ENCODE data around the gene SAC3D1.
A peak's percentile ranks its signal among the peaks of the same experiment; 100 is the strongest.

SAC3D1 gene

GRCh38 chr11:65027213-65028067, 13.6 kb upstream of the SAC3D1 start, which contains the start of gene SNX15:
SNX15 (plus strand) TSS chr11:65027439; CDS start chr11:65027538, 99 bp downstream.
- peak; percentile 99 for DNase-seq

- no peak for DNase-seq
Measured at GRCh38 chr11:65032216-65032615, 8.8 kb upstream of the SAC3D1 start.

DNA sequence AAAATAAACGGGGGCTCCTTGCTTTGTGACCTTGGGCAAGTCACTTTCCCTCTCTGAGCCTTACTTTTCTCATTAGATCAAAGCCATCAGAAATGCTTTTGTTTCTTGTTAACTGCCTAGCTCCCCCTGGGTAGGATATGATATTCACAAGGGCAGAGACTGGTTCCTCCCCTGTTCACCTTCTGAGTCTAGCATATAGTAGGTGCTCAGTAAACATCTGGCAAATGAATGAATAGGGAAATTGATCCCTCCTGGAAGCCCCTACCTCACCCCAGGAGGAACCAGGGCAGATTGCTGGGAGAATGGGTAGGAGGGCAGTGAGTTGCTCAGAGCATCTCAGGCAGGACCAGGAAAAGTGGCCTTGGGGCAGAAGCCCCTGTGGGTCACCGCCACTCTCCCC, 6.6 kb upstream of the SAC3D1 start:
- no peak for DNase-seq

DNA sequence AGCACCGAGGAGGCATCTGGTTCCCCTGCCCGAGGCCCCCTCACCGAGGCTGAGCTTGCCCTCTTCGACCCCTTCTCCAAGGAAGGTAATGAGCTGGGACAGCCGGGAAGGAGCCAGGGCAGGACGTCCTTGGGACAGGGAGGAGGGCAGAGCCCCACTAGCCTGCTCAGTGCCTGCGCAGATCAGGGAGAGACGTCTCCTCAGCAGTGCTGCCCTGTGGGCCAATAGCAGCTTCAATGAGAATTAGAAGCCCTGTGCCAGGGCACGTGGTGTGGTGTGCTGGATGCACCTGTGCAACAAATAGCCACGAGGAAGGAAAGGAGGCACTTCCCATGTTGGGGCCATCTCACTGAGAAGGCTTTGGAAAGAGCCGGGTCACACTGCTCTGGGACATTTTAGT, 5.4 kb upstream of the SAC3D1 start:
- no peak for DNase-seq

DNA sequence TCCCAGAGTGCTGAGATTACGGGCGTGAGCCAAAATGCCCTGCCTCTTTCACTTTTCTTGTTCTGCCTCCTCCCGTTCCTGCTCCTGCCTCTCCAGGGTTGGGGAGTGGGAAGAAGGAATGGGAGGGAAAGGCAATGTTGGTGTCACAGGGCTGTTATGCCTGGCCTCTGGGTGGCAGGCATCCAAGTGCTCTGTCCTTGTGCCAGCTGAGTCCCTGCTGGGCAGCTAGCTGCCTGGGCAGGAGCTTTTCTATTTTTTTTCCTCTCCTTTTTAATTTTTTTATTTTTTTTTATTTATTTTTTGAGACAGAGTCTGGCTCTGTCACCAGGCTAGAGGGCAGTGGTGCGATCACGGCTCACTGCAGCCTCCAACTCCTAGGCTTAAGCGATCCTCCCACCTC, 4.1 kb upstream of the SAC3D1 start:
- DNase-seq, result no peak

GRCh38 chr11:65040520-65040846, 527 bp upstream of the SAC3D1 start:
- no peak for DNase-seq

- DNase-seq, result no peak
Measured at GRCh38 chr11:65042891-65043290, 1.9 kb downstream of the SAC3D1 start.

DNA sequence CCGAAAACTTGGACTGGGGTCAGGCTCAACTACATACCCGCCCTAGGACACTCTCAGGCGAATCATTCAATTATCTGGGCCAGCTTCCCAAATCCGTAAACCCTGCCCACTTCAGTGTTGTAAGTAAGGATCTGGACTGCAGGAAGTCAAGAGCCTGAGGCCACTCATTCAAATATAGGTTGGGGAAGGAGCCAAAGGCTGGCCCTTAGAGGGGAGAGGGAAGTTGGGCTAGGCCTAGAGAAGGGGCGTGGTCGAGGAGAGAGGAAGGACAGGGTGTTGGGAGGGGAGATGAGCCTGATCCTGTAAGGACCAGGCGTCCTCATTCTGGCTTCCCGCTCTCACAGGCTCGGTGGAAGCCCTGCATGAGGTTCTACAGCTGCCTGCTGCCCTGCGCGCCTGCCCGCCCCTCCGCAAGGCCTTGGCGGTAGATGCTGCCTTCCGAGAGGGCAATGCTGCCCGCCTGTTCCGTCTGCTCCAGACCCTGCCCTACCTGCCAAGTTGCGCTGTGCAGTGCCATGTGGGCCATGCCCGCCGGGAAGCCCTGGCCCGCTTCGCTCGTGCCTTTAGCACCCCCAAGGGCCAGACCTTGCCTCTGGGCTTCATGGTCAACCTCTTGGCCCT, 3.0 kb downstream of the SAC3D1 start:
- DNase-seq, result no peak

DNA sequence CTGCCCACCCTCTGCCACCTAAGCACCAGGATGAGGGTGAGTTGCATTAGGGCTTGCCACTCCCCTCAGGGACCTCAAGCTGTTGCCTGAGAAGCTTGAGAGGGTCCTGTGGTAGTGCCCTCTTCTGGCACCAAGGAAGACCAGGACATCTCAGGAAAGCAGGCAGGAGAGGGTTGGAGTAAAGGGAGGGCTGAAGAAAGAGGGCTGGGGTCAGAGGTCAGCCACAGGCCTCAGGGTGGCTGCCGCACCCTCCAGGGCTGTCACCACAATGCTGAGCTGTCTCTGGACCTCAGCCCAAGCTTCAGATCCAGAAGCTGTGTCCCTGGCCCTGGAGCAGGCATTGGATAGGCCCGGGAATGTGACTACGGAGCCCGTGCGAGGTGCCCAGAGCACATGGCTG, 4.1 kb downstream of the SAC3D1 start:
- DNase-seq, result no peak

DNA sequence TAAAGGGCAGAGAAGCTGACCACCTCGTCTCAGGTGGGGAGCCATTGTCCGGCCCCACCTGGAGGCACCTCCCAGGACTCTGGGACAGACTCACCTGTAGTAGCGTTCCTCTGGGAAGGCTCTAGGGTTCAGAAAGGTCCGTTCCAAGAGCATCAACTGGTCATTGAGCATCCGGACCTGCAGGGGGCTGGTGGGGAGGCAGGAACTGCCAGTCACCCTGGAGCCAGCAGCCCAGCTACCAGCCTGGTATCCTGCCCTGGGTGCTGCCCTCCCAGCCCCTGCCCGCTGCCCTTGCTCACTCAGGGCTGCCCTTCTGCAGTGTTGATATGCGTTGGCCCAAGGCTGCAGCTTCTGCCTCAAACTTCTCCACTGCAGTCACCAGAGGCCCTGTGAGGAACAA, 4.7 kb downstream of the SAC3D1 start:
- DNase-seq, result no peak

DNA sequence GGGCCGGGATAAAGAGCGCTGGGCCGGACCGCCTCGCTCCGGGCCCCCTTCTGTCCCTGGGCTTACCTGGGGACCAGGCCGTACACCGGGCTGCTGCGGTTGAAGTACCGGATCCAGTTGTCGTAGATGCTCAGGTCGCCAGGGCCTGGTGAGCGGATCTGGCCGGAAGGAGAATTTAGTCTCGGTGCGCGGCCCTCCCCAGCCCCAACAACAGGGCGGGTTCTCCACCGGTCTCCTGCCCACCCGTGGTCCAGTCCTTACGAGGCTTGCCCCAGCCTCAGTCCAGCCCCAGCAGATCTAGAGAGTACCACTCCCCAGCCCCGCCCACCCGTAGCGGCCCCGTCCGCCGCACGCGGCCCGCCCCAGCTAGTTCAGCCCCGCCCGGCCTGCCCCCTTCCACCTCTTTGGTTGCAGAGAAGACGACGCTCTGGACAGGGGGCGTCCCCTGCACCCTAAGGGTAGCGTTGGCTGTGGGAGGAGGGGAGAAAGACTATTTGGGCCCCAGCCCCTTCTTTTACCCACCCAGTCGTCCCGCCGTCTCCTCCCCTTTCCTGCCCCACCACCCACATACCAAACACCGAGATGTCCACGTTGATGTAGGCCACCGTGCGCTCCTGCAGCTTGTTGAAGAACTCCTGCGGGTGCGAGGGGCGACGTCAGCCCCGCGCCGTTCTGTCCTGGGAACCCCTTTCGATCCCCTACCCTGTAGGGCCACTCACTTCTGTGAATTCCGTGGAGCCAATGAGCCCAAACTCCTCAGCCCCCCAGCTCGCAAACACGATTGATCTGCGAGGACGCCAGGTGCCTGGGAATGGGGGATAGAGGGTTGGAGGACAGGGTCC, 6.8 kb downstream of the SAC3D1 start:
- no peak for DNase-seq

GRCh38 chr11:65051398-65051858, 10.4 kb downstream of the SAC3D1 start:
- DNase-seq, result no peak

- peak; percentile 17 for DNase-seq
Measured at GRCh38 chr11:65053827-65054508, 13.0 kb downstream of the SAC3D1 start.

DNA sequence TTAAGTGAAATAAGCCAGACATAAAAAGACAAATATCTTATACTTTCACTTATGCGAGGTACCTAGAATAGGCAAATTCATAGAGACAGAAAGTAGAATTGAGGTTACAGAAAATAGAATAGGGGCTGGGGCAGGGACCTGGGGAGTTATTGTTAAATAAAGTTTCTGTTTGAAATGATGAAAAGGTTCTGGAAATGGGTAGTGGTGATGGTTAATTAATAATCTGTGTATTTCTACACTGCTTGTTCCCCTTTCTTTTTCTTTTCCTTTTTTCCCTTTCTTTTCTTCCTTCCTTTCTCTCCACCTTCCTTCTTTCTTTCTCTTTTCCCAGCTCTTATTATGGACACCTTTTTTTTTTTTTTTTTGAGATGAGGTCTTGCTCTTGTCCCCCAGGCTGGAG, 14.5 kb downstream of the SAC3D1 start:
- DNase-seq, result no peak

GRCh38 chr11:65056999-65057398, 16.0 kb downstream of the SAC3D1 start:
- DNase-seq, result no peak

GRCh38 chr11:65057526-65057925, 16.5 kb downstream of the SAC3D1 start:
- no peak for DNase-seq

DNA sequence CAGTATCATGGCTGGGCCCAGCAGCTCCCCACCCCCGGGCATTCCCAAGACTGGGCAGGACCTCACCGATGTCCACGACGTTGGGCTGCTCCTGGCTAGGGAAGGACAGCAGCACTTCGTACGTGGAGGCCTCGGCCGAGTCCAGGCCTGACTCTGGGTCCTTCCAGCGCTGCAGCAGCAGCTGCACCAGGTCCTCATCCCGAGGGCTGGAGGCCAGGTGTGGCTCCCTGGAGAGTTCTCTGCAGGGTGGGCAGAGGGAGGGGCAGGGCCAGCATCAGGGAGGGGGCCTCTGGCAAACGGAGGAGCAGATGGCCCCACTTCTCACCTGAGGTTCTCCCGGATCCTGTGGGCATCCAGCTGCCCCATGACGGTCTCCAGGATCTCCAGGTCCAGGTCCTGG, 17.0 kb downstream of the SAC3D1 start:
- DNase-seq, result no peak

DNA sequence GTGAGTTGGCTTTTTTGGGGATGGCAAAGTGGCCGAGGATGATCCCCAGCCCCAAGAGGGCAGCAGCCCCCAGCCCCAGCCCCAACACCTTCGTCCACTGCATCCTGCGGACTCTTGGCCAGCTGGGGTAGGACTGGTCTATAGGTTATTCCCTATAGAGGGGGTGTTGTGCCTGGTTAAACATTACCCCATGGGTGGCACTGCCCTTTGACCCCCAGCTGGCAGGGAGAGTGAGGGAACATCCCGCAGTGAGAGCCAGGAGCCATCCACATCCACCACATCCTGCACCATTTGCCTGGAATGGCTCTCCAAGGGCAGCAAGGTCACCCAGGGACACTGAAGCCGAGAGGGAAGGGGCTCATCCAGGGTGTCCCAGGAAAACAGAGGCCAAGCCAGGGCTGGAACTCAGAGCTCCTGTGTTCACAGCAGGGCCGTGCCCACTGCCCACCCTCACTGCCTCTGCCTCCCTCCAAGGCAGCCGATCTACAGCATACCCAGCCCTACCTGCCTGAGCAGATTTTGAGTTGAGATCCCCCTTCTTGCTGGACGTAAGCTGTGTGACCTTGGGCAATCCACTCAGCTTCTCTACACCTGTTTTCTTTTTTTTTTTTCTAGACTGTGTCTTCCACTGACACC, 17.5 kb downstream of the SAC3D1 start, which contains the start of gene NAALADL1:
Gene NAALADL1, minus strand, starts transcription at position 135 of the 636 bp plus-strand sequence. Its CDS starts 32 bp downstream, at position 103.
- no peak for DNase-seq

DNA sequence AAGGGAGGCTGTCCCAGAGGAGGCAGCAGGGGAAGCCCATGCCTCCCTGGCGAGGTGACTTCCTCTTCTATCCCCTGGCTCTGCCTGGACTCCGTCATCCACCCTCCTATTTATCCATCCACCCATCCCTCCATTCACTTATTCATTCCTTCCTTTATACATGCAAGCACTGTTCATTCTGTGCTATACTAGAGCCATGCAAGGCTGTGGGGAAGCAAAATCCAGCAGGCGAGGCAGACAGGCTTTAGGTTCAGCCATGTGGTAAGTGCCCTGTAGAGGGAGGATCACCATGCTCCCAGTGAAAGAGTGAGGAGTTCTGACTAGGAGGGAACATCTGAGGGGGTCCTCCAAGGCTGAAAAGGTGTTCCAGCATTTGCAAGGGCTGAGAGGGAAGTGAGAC, 18.5 kb downstream of the SAC3D1 start:
- DNase-seq, result no peak

GRCh38 chr11:65059959-65060824, 19.2 kb downstream of the SAC3D1 start:
- no peak for DNase-seq

DNA sequence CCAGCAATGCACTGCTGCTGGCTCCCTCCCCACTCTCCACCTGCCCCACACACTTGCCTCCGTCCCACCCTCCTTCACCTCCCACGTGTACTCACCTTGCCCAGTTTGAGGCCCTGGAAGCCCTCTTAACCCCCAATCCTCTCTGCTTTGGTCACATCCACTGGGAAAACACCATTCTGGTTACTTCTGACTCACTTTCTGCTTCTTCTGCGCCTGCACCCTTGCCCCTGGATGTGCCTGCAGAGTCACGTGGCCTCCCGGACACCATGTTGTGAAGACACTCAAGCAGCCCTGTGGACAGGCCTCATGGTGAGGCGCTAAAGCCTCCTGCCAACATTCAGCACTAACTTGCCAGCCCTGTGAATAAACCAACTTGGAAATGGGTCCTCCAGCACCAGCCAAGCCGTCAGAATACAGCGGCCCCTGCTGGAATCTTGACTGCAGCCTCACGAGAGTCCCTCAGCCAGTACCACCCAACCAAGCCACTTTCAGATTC, 20.0 kb downstream of the SAC3D1 start:
- DNase-seq, result peak; percentile 70
